CD14-positive monocyte (primary cell): ENCODE measurements around the gene ADORA2A. TPM values are rescaled to one million over a fixed set of nuclear protein-coding genes. Genes with fewer than 3 reads are reported as not detected.

Experiments used
- DNase-seq, 3 donors: peaks; one replicate each; pipeline ENCODE4 v3.0.0-alpha.2; 2011 to 2022
- H2AFZ ChIP-seq: 2 replicates; pipeline ENCODE4 v1.6.0; 2012; ENCODE audit warnings: mild to moderate bottlenecking, low read depth, low read length, inconsistent platforms; ENCODE audit not compliant: insufficient read depth, poor library complexity, severe bottlenecking
- H3K27ac ChIP-seq, 2 donors: 1 replicate in 1 of 2; 2 replicates in 1 of 2; pipeline ENCODE4 v1.5.1; 2012 to 2013; ENCODE audit warnings: low read length in 2 of 2, control low read depth in 1 of 2, inconsistent platforms in 1 of 2, low read depth in 1 of 2, mild to moderate bottlenecking in 1 of 2
- H3K27me3 ChIP-seq, 2 donors: one replicate each; pipeline versions ENCODE4 v1.6.0 to v1.6.1; 2011 to 2013; ENCODE audit warnings: low read length in 2 of 2; ENCODE audit not compliant: control insufficient read depth in 2 of 2, insufficient read depth in 2 of 2
- H3K36me3 ChIP-seq, 2 donors: replicated peaks in 1 of 2; 1 replicate in 1 of 2; 2 replicates in 1 of 2; pipeline versions ENCODE4 v1.5.1 to v1.6.1; 2012 to 2013; ENCODE audit warnings: low read length in 2 of 2, control low read depth in 1 of 2, inconsistent platforms in 1 of 2, mild to moderate bottlenecking in 1 of 2; ENCODE audit not compliant: insufficient read depth in 2 of 2, control insufficient read depth in 1 of 2
- H3K4me1 ChIP-seq, 2 donors: 1 replicate in 1 of 2; 2 replicates in 1 of 2; pipeline versions ENCODE4 v1.5.1 to v1.6.1; 2012 to 2013; ENCODE audit warnings: low read length in 2 of 2, control low read depth in 1 of 2, inconsistent platforms in 1 of 2, mild to moderate bottlenecking in 1 of 2, moderate library complexity in 1 of 2; ENCODE audit not compliant: insufficient read depth in 2 of 2, control insufficient read depth in 1 of 2
- H3K4me2 ChIP-seq: replicated peaks from 2 replicates; pipeline ENCODE3; 2012; ENCODE audit warnings: low read length, moderate library complexity, mild to moderate bottlenecking; ENCODE audit not compliant: poor library complexity, severe bottlenecking; ENCODE audit errors: extremely low read depth
- H3K4me3 ChIP-seq, 3 experiments: fragments of 200-600 bp in 1 of 3; sonication (generic) in 1 of 3; replicated peaks in 1 of 3; 1 replicate in 2 of 3; 2 replicates in 1 of 3; pipeline ENCODE4 v1.5.1; 2011 to 2013; ENCODE audit warnings: low read length in 3 of 3, mild to moderate bottlenecking in 3 of 3, control low read depth in 2 of 3, low read depth in 2 of 3, inconsistent platforms in 1 of 3, moderate library complexity in 1 of 3
- H3K79me2 ChIP-seq: 2 replicates; pipeline ENCODE4 v1.6.0; 2012; ENCODE audit warnings: mild to moderate bottlenecking, control low read depth, inconsistent platforms, low read length, moderate library complexity; ENCODE audit not compliant: insufficient read depth
- H3K9ac ChIP-seq: 2 replicates; pipeline ENCODE4 v1.6.0; 2017; ENCODE audit warnings: low read length, mild to moderate bottlenecking; ENCODE audit not compliant: insufficient read depth, poor library complexity, severe bottlenecking
- H3K9me3 ChIP-seq, 2 donors: replicated peaks in 1 of 2; 1 replicate in 1 of 2; 2 replicates in 1 of 2; pipeline versions ENCODE4 v1.5.1 to v1.6.1; 2012 to 2013; ENCODE audit warnings: low read length in 2 of 2, control low read depth in 1 of 2; ENCODE audit not compliant: control insufficient read depth in 1 of 2, insufficient read depth in 1 of 2
- H4K20me1 ChIP-seq: 2 replicates; pipeline ENCODE4 v1.6.0; 2012; ENCODE audit warnings: mild to moderate bottlenecking, low read length, control low read depth, moderate library complexity; ENCODE audit not compliant: insufficient read depth
- H3K27ac Mint-ChIP-seq, 7 donors: one replicate each; pipeline ENCODE4 v1.8.0; 2020; ENCODE audit warnings: mild to moderate bottlenecking in 7 of 7, mixed read lengths in 7 of 7, moderate library complexity in 6 of 7, inconsistent platforms in 2 of 7
- H3K27me3 Mint-ChIP-seq, 3 donors: one replicate each; pipeline ENCODE4 v1.8.0; 2021 to 2022; ENCODE audit warnings: low read depth in 3 of 3, mild to moderate bottlenecking in 3 of 3, mixed read lengths in 3 of 3, moderate library complexity in 3 of 3, inconsistent platforms in 1 of 3
- H3K36me3 Mint-ChIP-seq, 2 donors: one replicate each; pipeline ENCODE4 v1.8.0; 2020; ENCODE audit warnings: mixed read lengths in 2 of 2, inconsistent platforms in 1 of 2, mild to moderate bottlenecking in 1 of 2
- H3K4me1 Mint-ChIP-seq: one replicate; pipeline ENCODE4 v1.8.0; 2020; ENCODE audit warnings: mild to moderate bottlenecking, mixed read lengths
- H3K4me3 Mint-ChIP-seq, 2 donors: one replicate each; pipeline ENCODE4 v1.8.0; 2020; ENCODE audit warnings: mild to moderate bottlenecking in 2 of 2, mixed read lengths in 2 of 2, moderate library complexity in 1 of 2
- H3K9me3 Mint-ChIP-seq, 7 donors: one replicate each; pipeline ENCODE4 v1.8.0; 2020 to 2022; ENCODE audit warnings: mixed read lengths in 7 of 7, mild to moderate bottlenecking in 6 of 7, moderate library complexity in 6 of 7, inconsistent platforms in 2 of 7
- WGBS: methylation state at CpG from one replicate; pipeline ENCODE4 v1.1.5; 2013; ENCODE audit warnings: missing lambda C conversion rate; ENCODE audit not compliant: insufficient coverage; 5-methylcytosine and 5-hydroxymethylcytosine counted together
- intact Hi-C, 2 donors: fragments of 100-400 bp; cut with micrococcal nuclease; formaldehyde crosslinking; loops; one replicate each; pipeline versions ENCODE4 v1.15.0 to v1.15.1; 2023
- polyA minus RNA-seq: library from RNA; depleted of rRNA, polyadenylated mRNA; stranded (reverse); fragments of >200 nt; gene quantifications from 2 replicates; pipeline ENCODE4 v1.2.3, GENCODE V29; 2012
- polyA plus RNA-seq, 3 donors: library from polyadenylated mRNA; depleted of rRNA in 1 of 3; unstranded in 2 of 3; stranded (reverse) in 1 of 3; fragments of 300-500 nt in 2 of 3; fragments of >200 nt in 1 of 3; fragmentation: Illumina TruSeq in 2 of 3; gene quantifications; 1 replicate in 2 of 3; 2 replicates in 1 of 3; pipeline ENCODE4 v1.2.3, GENCODE V29; 2012 to 2021
- total RNA-seq, 12 experiments: library from RNA in 1 of 12; stranded (reverse) in 1 of 12; fragments of 120-200 nt in 1 of 12; gene quantifications; one replicate each; pipeline ENCODE4 v1.2.4 and lab custom pipeline; 2013 to 2026; ENCODE audit warnings: mixed read lengths in 6 of 12, inconsistent platforms in 1 of 12
- TF ChIP-seq, protein P1 (sequence below): fragments of 200-600 bp; IDR thresholded peaks from one replicate; pipeline ENCODE4 v1.8.0; 2022; ENCODE audit warnings: antibody characterized with exemption, mild to moderate bottlenecking

The ADORA2A gene
- total RNA-seq (2013), result 2.9 TPM
- polyA plus RNA-seq (10 to 100 TPM in 1 of 3 donors, 1 to 10 TPM in 2; 5.8 to 10.2 (median 6.5) TPM), polyA minus RNA-seq (25.1 and 26.1 TPM in 2 replicates), total RNA-seq (lab: John Stamatoyannopoulos, UW) (0.64 to 38.5 (median 3.0) reads per million in 11 experiments)

DNA sequence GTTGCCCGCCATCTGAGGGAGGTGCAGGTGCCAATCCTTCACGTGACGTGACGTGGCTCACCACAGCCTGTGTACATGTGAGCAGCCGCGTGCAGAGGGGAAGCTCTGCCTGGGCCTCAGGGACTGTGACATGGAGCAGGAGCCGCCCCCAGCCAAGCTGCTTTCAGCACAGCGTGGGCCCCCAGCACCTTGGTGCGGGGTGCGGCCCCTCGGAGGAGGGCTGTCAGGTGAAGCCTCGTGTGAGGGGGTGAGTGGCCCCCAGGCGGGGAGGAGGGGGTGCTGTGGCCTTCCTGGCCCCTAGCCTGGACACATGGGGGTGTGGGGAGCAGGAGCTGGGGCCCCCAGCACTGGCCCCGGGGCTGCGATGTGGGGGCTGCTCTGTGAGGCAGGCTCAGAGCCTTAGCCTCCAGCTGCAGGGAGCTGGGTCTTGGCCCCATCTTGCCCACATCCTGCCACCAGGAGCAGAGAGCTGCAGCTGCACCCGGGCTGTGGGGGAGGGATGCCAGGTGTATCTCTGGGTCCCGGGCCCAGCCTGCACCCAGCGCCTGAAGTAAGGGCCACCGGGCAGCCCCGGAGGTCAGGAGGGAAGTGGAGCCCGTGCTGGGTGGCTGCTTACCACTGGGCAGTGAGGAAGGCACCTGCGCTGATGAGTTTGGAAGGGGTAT is at the start of gene ADORA2A:
Gene ADORA2A, plus strand, starts transcription at position 100 of the 665 bp plus-strand sequence. CDS start 5,806 bp downstream, outside the sequence.
- H3K9ac ChIP-seq, result peak within 1 kb of the TSS; percentile 34
- peaks cover 13 to 31% (median 17%) of the 10 kb centered on the region in 3 donors for H3K27me3 Mint-ChIP-seq
- peak; percentile 54 to 78 (median 69) for DNase-seq
- H3K4me3 Mint-ChIP-seq, result peak within 1 kb of the TSS; percentile 62 to 72
- no peak within 1 kb of the TSS for H2AFZ ChIP-seq
- peaks cover 66% of the 10 kb centered on the region for H3K4me1 Mint-ChIP-seq
- no peaks in the 10 kb centered on the region for H3K27me3 ChIP-seq
- WGBS, result 6% methylated on average over 21 of the region's 22 CpGs
- no peaks in the 10 kb centered on the region for H4K20me1 ChIP-seq
- intact Hi-C loops, result loop anchor here in 1 of 2 donors (5.0 kb wide), 1 partner anchor 45 kb away; no protein-coding TSS in a partner anchor
- H3K4me1 ChIP-seq, result peaks cover 74 to 93% of the 10 kb centered on the region in 2 donors
- TF ChIP-seq, protein P1, sequence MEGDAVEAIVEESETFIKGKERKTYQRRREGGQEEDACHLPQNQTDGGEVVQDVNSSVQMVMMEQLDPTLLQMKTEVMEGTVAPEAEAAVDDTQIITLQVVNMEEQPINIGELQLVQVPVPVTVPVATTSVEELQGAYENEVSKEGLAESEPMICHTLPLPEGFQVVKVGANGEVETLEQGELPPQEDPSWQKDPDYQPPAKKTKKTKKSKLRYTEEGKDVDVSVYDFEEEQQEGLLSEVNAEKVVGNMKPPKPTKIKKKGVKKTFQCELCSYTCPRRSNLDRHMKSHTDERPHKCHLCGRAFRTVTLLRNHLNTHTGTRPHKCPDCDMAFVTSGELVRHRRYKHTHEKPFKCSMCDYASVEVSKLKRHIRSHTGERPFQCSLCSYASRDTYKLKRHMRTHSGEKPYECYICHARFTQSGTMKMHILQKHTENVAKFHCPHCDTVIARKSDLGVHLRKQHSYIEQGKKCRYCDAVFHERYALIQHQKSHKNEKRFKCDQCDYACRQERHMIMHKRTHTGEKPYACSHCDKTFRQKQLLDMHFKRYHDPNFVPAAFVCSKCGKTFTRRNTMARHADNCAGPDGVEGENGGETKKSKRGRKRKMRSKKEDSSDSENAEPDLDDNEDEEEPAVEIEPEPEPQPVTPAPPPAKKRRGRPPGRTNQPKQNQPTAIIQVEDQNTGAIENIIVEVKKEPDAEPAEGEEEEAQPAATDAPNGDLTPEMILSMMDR, result no peak
- peaks cover 83% of the 10 kb centered on the region for H3K79me2 ChIP-seq
- H3K27ac ChIP-seq, result peak within 1 kb of the TSS in 1 of 2 donors; percentile 69
- peaks cover 28 to 34% of the 10 kb centered on the region in 2 donors for H3K36me3 Mint-ChIP-seq
- H3K9me3 Mint-ChIP-seq, result no peaks in the 10 kb centered on the region
- peak within 1 kb of the TSS in 1 of 3 experiments; percentile 32 for H3K4me3 ChIP-seq
- no peaks in the 10 kb centered on the region for H3K36me3 ChIP-seq
- peak within 1 kb of the TSS in 6 of 7 donors; percentile 56 to 93 (median 89) for H3K27ac Mint-ChIP-seq
- no peaks in the 10 kb centered on the region for H3K9me3 ChIP-seq
- H3K4me2 ChIP-seq, result peak within 1 kb of the TSS; percentile 34

DNA sequence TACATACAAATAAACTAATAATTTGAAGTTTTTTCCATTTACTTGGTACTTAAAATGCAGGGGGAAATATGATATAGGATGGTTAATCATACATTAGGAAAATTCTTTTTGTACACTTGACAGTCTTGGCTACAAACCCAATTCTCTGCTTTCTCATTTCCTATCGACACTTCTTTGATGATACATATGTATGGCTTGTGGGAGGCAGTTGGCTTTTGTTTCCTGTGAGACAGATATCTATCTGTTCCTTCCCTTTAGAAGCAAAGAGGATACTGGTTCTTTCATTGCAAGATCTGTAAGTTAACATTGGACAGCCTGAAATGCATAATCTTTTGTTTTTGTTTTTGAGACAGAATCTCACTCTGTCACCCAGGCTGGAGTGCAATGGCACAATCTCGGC is 47.9 kb upstream of the ADORA2A start:
- Mint-ChIP-seq H3K36me3 (peaks cover 28 to 39% of the 10 kb centered on the region in 2 donors), H3K4me3 (no peak overlapping the region), H3K9me3 (peaks cover 0 to 3% (median 0%) of the 10 kb centered on the region in 7 donors), H3K4me1 (peaks cover 39% of the 10 kb centered on the region), H3K27ac (peak overlapping the region in 1 of 7 donors; percentile 46), H3K27me3 (no peaks in the 10 kb centered on the region)
- no CpG with 5 or more reads among the region's 2 CpGs for WGBS
- DNase-seq, result no peak
- no peak overlapping the region for H3K4me3 ChIP-seq
- intact Hi-C loops, result no loop called here
- H3K4me2 ChIP-seq, result no peak overlapping the region
- peaks cover 9% of the 10 kb centered on the region for H3K79me2 ChIP-seq
- no peak overlapping the region for H3K27ac ChIP-seq
- H3K27me3 ChIP-seq, result no peaks in the 10 kb centered on the region
- H3K36me3 ChIP-seq, result peaks cover 5 to 41% of the 10 kb centered on the region in 2 donors
- peaks cover 16 to 29% of the 10 kb centered on the region in 2 donors for H3K4me1 ChIP-seq
- no peak overlapping the region for H2AFZ ChIP-seq
- no peaks in the 10 kb centered on the region for H4K20me1 ChIP-seq
- TF ChIP-seq, protein P1, result no peak
- no peak overlapping the region for H3K9ac ChIP-seq
- no peaks in the 10 kb centered on the region for H3K9me3 ChIP-seq
